HepG2 (cell line): ENCODE measurements around the gene FAM53B. TPM values are rescaled to one million over a fixed set of nuclear protein-coding genes. Genes with fewer than 3 reads are reported as not detected.

ENCODE experiments used
- ARID5B ChIP-seq: IDR thresholded peaks from 2 replicates; pipeline ENCODE4 v1.4.0; 2020; ENCODE audit warnings: mild to moderate bottlenecking, missing genetic modification reagents
- BCL6 ChIP-seq: IDR thresholded peaks from 2 replicates; pipeline ENCODE4 v1.6.1; 2016; ENCODE audit warnings: missing genetic modification reagents, missing compliant biosample characterization
- FOXP4 ChIP-seq: sonication (generic); formaldehyde crosslinking; IDR thresholded peaks from 2 replicates; pipeline ENCODE4 v1.4.0; 2020; ENCODE audit warnings: missing genetic modification reagents
- HMG20A ChIP-seq: IDR thresholded peaks from 2 replicates; pipeline ENCODE4 v1.6.1; 2016; ENCODE audit warnings: borderline replicate concordance
- NR2C2 ChIP-seq: sonication (generic); formaldehyde crosslinking; IDR thresholded peaks from 2 replicates; pipeline ENCODE4 v1.4.0; 2020; ENCODE audit warnings: missing genetic modification reagents, mild to moderate bottlenecking, moderate library complexity, borderline replicate concordance
- PATZ1 ChIP-seq: sonication (generic); formaldehyde crosslinking; IDR thresholded peaks from 2 replicates; pipeline ENCODE4 v1.4.0; 2020; ENCODE audit warnings: missing genetic modification reagents
- POGZ ChIP-seq: sonication (generic); formaldehyde crosslinking; IDR thresholded peaks from 2 replicates; pipeline ENCODE4 v1.4.0; 2020; ENCODE audit warnings: mild to moderate bottlenecking, missing genetic modification reagents
- ZFY ChIP-seq: sonication (generic); formaldehyde crosslinking; IDR thresholded peaks from 2 replicates; pipeline ENCODE4 v1.4.0; 2020; ENCODE audit warnings: missing genetic modification reagents
- ZNF207 ChIP-seq: fragments of 450-650 bp; IDR thresholded peaks from 2 replicates; pipeline ENCODE4 v1.6.1; 2016; ENCODE audit warnings: antibody characterized with exemption, borderline replicate concordance
- ZNF318 ChIP-seq: sonication (generic); formaldehyde crosslinking; IDR thresholded peaks from 2 replicates; pipeline ENCODE4 v1.4.0; 2020; ENCODE audit warnings: mild to moderate bottlenecking, missing genetic modification reagents
- ZNF430 ChIP-seq: sonication (generic); formaldehyde crosslinking; IDR thresholded peaks from 2 replicates; pipeline ENCODE4 v1.9.0; 2021; ENCODE audit warnings: mild to moderate bottlenecking, missing genetic modification reagents
- ZNF720 ChIP-seq: sonication (generic); formaldehyde crosslinking; IDR thresholded peaks from 2 replicates; pipeline ENCODE4 v1.4.0; 2020; ENCODE audit warnings: missing genetic modification reagents
- ZSCAN22 ChIP-seq: sonication (generic); formaldehyde crosslinking; IDR thresholded peaks from 2 replicates; pipeline ENCODE4 v1.4.0; 2020; ENCODE audit warnings: mild to moderate bottlenecking, missing genetic modification reagents
- polyA plus RNA-seq, 8 experiments: library from polyadenylated mRNA; depleted of rRNA in 3 of 8; stranded (reverse) in 7 of 8; unstranded in 1 of 8; fragments of >200 nt; fragmentation: Illumina TruSeq in 4 of 8; extraction: Trizol in 4 of 8; gene quantifications; 2 replicates each; pipeline versions ENCODE4 v1.2.1 to v1.2.3, GENCODE V29; 2011 to 2016; ENCODE audit warnings: low read depth in 4 of 8, missing spikeins in 1 of 8, mixed read lengths in 1 of 8; ENCODE audit not compliant: insufficient read depth in 1 of 8
- total RNA-seq, 5 experiments: library from RNA; depleted of rRNA; stranded (reverse); fragments of >200 nt; fragmentation: Illumina TruSeq; extraction: Trizol; gene quantifications; 2 replicates each; pipeline ENCODE4 v1.2.3, GENCODE V29; 2016; ENCODE audit warnings: low read depth in 1 of 5

FAM53B gene
- total and polyA plus RNA-seq, 2 of the 13 experiments (the other 11 are each of a cell fraction or from before 2014, with no cell fraction given): 6.4 to 19.3 TPM

GRCh38 chr10:124724279-124725027, 19.7 kb downstream of the FAM53B start (continued):
- TF ChIP-seq ZNF318 (CRISPR knock-in tag): no peak
- TF ChIP-seq HMG20A (CRISPR knock-in tag): peak; percentile 66; the same call in 1 of the 2 replicates
- no peak for TF ChIP-seq ZNF720
- TF ChIP-seq ZNF207: no peak
- no peak for TF ChIP-seq NR2C2
- TF ChIP-seq POGZ: 0 out of 2 replicates have a peak, but pooled peaks have one; percentile 40
- TF ChIP-seq ZFY (CRISPR knock-in tag): no peak
- TF ChIP-seq ZNF430 (CRISPR knock-in tag): no peak
- no peak for TF ChIP-seq ZSCAN22 (CRISPR knock-in tag)
- no peak for TF ChIP-seq FOXP4 (CRISPR knock-in tag)
- peak; percentile 74 for TF ChIP-seq BCL6 (CRISPR knock-in tag)
- peak; percentile 62; the same call in 1 of the 2 replicates for TF ChIP-seq PATZ1
- peak; percentile 69 for TF ChIP-seq ARID5B (CRISPR knock-in tag)
